Measurements from ENCODE around the gene DNAJC18.
A peak's percentile ranks its signal among the peaks of the same experiment; 100 is the strongest.

The DNAJC18 gene

DNA sequence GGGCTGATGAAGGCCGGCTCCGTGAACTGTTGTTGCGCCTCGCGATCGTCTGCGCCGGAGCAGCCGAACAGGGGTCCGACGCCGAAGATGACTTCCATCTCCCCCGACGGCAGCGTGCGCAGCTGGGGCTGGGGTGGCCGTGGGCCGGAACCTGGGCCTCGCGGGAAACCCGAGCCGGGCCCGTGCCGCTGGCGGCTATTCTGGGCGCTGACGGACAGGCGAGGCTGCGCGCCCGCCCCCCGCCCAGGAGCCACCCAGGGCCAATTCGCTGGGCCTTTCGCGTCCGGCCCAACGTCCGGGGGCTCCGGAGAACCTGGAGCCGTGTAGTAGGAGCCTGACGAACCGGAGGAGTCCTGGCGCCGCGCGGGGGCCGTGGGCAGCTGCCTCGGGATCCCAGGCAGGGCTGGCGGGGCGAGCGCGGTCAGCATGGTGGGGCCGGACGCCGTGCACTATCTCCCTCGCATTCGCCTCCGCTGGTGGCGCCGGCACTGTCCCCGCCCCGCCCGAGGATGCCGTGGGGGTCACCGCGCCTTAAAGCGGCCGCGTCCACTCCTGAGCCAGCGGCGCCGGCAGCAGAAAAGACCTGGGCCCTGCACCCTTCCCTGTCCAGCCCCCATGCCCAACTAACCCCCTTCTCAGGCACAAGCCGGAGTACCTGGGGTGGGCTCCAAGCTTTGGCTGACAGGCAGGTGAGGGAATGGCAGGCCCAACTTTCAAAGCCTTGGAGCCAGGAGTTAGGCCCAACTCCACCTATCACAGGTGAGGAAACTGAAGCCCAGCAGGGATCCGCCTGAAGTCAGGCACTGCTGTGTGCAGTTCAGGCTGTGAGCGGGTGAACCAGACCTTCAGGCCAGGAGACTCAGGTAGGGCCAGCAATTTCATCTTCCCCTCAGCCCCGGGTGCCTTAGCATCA, 44.4 kb downstream of the DNAJC18 start, which contains the start of gene PROB1:
PROB1 (minus strand) TSS at position 451 of the 913 bp plus-strand sequence; CDS start at position 428, 23 bp downstream.
- Histone ChIP-seq H3K4me3 (ENCODE audit: low read depth, low read length) (no peak within 1 kb of the TSS), H3K9me3 (ENCODE audit: control insufficient read depth, insufficient read depth, low read depth, low read length) (no peaks in the 10 kb centered on the region), H3K36me3 (ENCODE audit: control insufficient read depth in 2 of 2, insufficient read depth in 1 of 2, low read length in 2 of 2) (peaks cover 0 to 4% of the 10 kb centered on the region in 2 experiments; a peak in 2 of 3 replicates), H3K4me1 (ENCODE audit: control insufficient read depth, insufficient read depth, low read length) (no peaks in the 10 kb centered on the region; the same call in 1 of the 2 replicates), H3K27ac (ENCODE audit: extremely low read depth, low read depth, low read length) (no peak within 1 kb of the TSS)
- ChIA-PET CTCF (interaction anchor here (0.6 to 0.7 kb wide), 2 partner anchors 126 to 148 kb away, joined by 3 to 4 read pairs; no protein-coding TSS in a partner anchor), POLR2A (interaction anchor here (0.6 kb wide), 1 partner anchor 1945 kb away, joined by 6 read pairs; no protein-coding TSS in a partner anchor)
- TF ChIP-seq ZNF18 (tag by site-specific recombination; IDR thresholded peaks at IDR 0.05) (no peak), GLI4 (tag by site-specific recombination; IDR thresholded peaks at IDR 0.05) (no peak), ZBTB6 (tag by site-specific recombination; IDR thresholded peaks at IDR 0.05) (peak; percentile 54; the same call in 1 of the 2 replicates), KLF8 (tag by site-specific recombination; IDR thresholded peaks at IDR 0.05) (no peak), ZNF211 (tag by site-specific recombination; IDR thresholded peaks at IDR 0.05; ENCODE audit: low read depth) (no peak), ZIC2 (tag by site-specific recombination; IDR thresholded peaks at IDR 0.05) (no peak), ZNF514 (tag by site-specific recombination; IDR thresholded peaks at IDR 0.05) (no peak)

DNA sequence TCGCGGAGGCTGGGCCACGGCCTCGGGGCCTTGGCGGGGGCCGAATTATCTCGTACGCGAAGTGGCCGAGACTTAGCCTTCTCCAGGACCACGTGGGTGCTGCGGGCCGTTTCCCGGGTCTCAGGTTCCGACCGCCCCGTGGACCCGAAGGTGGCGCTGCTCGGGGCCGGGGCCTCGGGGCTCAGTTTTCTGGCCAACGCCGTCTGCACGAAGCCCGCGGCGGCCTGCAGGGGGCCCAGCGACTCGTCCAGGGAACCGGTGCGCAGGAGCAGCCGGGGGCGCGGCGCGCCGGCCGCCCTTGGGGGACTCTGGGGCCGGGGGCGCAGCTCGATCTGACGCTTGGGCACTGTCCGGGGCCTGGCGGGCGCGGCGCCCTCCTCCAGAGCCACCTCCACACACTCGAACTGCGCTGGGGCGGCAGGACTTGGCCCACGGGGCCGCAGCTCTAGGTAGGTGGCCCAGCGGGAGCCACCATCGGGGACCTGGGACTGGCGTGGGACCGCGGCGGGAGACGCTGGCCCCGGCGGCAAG, 45.1 kb downstream of the DNAJC18 start:
- CTCF ChIA-PET, result interaction anchor here (0.7 kb wide), 1 partner anchor 125 kb away, joined by 3 read pairs; no protein-coding TSS in a partner anchor
- Histone ChIP-seq H3K27ac (ENCODE audit: extremely low read depth, low read depth, low read length) (no peak overlapping the region), H3K9me3 (ENCODE audit: control insufficient read depth, insufficient read depth, low read depth, low read length) (no peaks in the 10 kb centered on the region), H3K4me3 (ENCODE audit: low read depth, low read length) (no peak overlapping the region), H3K36me3 (ENCODE audit: control insufficient read depth in 2 of 2, insufficient read depth in 1 of 2, low read length in 2 of 2) (no peaks in the 10 kb centered on the region; a peak in 1 of 3 replicates), H3K4me1 (ENCODE audit: control insufficient read depth, insufficient read depth, low read length) (no peaks in the 10 kb centered on the region; the same call in 1 of the 2 replicates)
- TF ChIP-seq ZFP41 (tag by site-specific recombination; IDR thresholded peaks at IDR 0.05; ENCODE audit: borderline replicate concordance), result no peak
- no peak for TF ChIP-seq GLI2 (tag by site-specific recombination; IDR thresholded peaks at IDR 0.05; ENCODE audit: borderline replicate concordance, low read depth)
- TF ChIP-seq TRIM28 (IDR thresholded peaks at IDR 0.05; ENCODE audit: borderline replicate concordance, low read length), result no peak
- no peak for TF ChIP-seq ZNF112 (tag by site-specific recombination; IDR thresholded peaks at IDR 0.05)
- POLR2A ChIA-PET, result no interaction called here

- H3K4me1 ChIP-seq (ENCODE audit: control insufficient read depth, insufficient read depth, low read length), result no peaks in the 10 kb centered on the region; the same call in 1 of the 2 replicates
- ChIA-PET POLR2A (no interaction called here), CTCF (interaction anchor here (0.7 to 1.0 kb wide), 3 partner anchors 29 to 443 kb away, joined by 3 read pairs; no protein-coding TSS in a partner anchor)
- no peak overlapping the region for H3K27ac ChIP-seq (ENCODE audit: extremely low read depth, low read depth, low read length)
- no peaks in the 10 kb centered on the region for H3K9me3 ChIP-seq (ENCODE audit: control insufficient read depth, insufficient read depth, low read depth, low read length)
- no peaks in the 10 kb centered on the region; a peak in 1 of 3 replicates for H3K36me3 ChIP-seq (ENCODE audit: control insufficient read depth in 2 of 2, insufficient read depth in 1 of 2, low read length in 2 of 2)
- H3K4me3 ChIP-seq (ENCODE audit: low read depth, low read length), result no peak overlapping the region
- TF ChIP-seq, protein P1, sequence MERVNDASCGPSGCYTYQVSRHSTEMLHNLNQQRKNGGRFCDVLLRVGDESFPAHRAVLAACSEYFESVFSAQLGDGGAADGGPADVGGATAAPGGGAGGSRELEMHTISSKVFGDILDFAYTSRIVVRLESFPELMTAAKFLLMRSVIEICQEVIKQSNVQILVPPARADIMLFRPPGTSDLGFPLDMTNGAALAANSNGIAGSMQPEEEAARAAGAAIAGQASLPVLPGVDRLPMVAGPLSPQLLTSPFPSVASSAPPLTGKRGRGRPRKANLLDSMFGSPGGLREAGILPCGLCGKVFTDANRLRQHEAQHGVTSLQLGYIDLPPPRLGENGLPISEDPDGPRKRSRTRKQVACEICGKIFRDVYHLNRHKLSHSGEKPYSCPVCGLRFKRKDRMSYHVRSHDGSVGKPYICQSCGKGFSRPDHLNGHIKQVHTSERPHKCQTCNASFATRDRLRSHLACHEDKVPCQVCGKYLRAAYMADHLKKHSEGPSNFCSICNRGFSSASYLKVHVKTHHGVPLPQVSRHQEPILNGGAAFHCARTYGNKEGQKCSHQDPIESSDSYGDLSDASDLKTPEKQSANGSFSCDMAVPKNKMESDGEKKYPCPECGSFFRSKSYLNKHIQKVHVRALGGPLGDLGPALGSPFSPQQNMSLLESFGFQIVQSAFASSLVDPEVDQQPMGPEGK (tag by site-specific recombination; IDR thresholded peaks at IDR 0.05), result no peak
- TF ChIP-seq SP7 (tag by site-specific recombination; IDR thresholded peaks at IDR 0.05) (no peak), KLF16 (tag by site-specific recombination; IDR thresholded peaks at IDR 0.05) (no peak), ZSCAN23 (tag by site-specific recombination; IDR thresholded peaks at IDR 0.05) (no peak), ZNF580 (tag by site-specific recombination; IDR thresholded peaks at IDR 0.05) (no peak), ZNF837 (tag by site-specific recombination; IDR thresholded peaks at IDR 0.05) (no peak), ZNF157 (tag by site-specific recombination; IDR thresholded peaks at IDR 0.05) (no peak)
- TF ChIP-seq, protein P2, sequence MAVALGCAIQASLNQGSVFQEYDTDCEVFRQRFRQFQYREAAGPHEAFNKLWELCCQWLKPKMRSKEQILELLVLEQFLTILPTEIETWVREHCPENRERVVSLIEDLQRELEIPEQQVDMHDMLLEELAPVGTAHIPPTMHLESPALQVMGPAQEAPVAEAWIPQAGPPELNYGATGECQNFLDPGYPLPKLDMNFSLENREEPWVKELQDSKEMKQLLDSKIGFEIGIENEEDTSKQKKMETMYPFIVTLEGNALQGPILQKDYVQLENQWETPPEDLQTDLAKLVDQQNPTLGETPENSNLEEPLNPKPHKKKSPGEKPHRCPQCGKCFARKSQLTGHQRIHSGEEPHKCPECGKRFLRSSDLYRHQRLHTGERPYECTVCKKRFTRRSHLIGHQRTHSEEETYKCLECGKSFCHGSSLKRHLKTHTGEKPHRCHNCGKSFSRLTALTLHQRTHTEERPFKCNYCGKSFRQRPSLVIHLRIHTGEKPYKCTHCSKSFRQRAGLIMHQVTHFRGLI (tag by site-specific recombination; IDR thresholded peaks at IDR 0.05), result no peak
Observed at GRCh38 chr5:139393497-139394122, 45.7 kb downstream of the DNAJC18 start.

Measured in HEK293 (cell line).